Stimulated activated CD8-positive, alpha-beta memory T cell treated with anti-CD3 and anti-CD28 coated beads, Interleukin-7, amount 100 ng/mL, for 4 hours (primary cell): ENCODE measurements around the gene GABRG3.

Experiments used
- DNase-seq, 2 donors: peaks; one replicate each; pipeline ENCODE4 v3.0.0-alpha.2; 2020; ENCODE audit warnings: low read depth in 2 of 2

Gene GABRG3

DNA sequence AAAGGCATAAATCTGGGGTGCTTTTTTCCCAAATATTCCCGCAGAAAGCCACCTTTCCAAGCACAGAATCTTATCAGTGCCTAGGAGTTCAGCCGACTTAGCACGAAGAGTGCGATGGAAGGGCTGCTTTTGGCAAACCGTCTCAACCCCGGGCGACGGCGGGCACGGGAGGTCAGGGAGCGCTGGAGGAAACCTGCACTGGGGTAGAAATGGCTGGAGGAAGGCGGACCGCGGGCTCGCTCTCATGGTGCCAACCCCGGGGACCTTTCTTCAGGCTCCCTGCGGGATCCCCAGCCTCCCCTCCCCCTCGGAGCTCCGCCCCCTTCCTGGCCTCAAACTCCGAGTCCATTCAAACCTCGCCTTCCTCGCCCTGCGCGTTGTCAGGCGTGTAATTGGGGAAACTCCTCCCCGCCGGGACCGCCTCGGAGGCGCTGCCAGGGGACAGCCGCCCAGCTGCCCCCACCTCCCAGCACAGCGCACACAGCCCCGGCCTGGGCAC is at the start of gene GABRG3:
Gene GABRG3 (plus strand): TSS at position 470 of the 499 bp plus-strand sequence.
- no peak for DNase-seq

DNA sequence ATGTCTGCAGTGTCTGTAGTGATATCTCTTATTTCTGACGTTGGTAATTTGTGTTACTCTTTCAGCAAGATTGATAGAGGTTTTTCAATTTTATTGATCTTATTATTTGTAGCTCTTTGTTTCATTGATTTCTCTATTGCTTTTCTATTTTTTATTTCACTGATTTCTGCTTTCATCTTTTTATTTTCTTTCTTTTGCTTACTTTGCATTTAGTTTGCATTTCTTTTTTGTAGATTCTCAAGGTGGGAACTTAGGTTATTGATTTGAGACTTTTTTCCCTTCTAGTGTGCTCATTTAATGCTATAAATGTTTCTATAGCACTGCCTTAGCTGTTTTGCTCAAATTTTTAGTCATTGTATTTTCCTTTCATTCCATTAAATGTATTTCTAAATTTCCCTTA is 49.5 kb upstream of the GABRG3 start:
- DNase-seq = no peak

DNA sequence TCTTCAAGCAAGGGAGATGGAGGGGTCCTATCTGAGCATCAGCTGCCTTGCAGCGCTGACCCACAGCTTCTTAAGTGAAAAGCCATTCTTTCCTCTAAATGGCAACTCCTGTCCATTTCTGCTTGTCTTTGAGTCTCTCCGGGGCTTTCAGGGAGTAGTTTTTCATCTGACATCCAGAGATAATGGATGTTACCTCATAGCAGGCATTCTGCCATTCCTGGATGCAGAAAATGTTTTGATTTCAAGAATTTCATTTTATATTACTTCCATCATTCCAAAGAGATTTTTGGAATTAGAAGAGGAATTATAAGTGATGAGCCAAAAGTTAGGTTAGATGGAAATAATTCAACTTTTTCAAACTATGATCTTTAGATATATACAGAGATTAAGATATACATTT is 44.9 kb upstream of the GABRG3 start:
- DNase-seq = no peak

DNA sequence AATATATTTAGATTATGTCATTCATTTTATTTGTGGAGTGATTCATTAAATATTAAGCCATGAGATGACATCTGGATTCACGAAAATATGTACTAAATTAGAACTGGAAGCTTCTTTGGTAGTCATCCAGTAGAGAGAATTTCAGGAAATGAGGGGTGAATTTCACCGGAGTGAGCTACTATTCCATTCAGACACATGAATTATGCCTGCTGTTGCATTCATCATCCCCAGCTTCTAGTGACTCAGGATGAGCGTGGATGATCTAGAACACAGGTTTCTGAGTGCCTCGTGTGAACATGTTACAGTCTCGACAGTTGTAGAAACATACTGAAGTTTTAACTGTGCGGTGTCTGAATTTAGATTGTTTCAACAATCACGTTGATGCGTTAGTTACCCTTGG is 42.9 kb upstream of the GABRG3 start:
- no peak for DNase-seq

DNA sequence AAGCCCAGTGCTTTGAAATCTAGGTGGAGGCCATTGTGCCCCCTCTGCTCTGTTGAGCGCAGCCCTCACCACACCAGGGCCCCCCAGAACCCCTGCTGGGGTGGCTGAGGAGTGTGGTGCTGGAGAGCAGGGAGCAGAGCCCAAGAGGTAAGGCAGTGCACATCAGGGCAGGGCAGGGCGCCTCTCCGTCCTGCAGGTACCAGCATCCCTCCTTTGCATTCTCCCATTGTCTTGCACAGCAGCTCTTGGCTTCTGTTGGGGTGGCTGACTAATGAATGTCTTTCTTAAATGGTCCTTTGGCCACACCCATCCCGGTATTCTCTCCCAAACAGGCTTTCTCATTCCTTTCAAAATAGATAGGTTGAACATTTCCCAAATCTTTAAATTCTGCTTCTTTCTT is 41.4 kb upstream of the GABRG3 start:
- DNase-seq = no peak

DNA sequence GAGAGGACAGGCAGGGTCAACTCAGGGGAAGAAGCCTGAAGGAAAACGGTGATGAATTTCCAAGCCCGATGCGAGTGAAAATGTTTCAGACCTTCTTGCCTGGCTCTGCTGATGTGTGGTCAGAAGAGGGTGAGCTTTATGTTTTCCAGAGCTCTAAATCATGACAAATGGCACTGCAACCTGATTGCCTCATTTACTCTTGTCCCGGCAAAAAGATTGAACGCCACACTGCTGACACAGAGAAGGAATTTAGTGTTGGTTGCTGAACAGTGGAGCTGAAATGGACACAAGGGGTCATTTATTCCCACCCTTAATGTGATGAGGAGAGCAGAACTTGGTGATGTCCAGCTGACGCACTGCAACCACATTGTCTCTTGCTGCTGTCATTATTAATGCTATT is 36.1 kb upstream of the GABRG3 start:
- no peak for DNase-seq

DNA sequence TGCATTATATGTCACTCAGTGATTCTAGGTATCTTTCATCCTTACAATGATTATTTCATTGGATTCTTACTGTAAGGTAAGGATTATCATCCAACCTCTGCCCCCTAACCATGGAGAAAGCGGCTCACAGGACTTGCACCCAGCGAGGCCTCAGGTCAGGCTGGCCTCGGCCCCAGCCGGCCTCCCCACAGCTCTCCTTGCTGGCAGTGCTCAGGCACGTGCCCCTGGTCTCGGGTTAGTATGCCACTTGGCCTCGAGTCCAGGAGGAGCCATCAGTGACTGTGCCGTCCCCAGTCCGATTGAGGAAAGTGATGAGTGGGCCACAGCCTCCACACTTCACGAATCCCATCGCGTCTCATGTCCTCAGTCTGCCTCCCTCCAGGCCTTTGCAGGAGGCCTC is 35.7 kb upstream of the GABRG3 start:
- DNase-seq = no peak

DNA sequence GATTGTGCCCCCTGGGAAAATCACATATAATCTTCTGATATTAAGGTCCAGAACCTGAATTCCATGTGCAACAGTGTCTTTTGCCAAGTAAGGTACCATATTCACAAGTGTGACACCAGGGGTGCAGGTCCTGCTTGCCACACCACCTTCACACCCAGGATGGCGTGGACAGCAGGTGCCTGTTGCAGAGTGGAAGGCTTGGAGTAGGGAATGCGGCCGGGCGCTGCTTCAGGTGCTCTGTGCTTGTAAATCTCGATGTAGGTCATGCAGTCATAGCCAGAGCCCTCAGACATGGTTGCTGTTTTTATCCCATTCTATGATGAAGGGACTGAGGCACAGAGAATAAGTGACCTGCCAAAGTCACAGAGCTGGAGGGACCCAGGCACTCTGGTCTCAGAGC is 34.5 kb upstream of the GABRG3 start:
- no peak for DNase-seq

DNA sequence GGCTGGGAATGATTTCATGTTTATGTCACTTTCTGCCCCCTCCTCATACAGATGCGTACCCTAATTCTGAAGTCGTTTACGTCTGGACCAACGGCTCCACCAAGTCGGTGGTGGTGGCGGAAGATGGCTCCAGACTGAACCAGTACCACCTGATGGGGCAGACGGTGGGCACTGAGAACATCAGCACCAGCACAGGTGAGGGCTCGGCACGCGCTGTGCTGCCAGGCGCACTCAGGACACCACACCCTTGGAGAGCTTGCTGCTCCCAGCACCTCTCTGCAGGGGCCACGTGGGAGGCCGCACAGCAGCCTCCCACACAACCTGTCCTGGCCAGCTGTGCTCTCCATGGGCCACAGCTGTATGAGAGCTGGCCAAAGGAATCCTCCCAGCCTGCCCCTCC is 33.8 kb upstream of the GABRG3 start:
- DNase-seq = no peak

DNA sequence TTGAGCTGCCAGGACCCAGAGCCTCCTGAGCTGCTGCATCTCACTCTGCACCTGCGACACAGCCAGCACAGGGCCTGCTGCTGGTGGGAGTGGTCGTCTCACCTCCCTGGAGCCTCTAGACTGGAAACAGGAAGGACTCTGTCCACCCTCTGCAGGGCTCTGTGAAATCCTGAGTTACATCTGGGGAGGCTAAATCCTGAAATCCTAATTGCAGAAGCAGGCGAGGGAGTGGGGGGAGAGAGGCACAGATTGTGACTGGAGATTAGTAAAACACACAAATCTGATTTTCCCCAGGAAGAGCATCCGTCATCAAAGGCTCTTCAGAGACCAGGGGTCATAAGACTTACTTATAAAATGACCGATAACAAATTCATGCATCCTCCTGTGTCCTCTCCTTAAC is 31.6 kb upstream of the GABRG3 start:
- DNase-seq = no peak

DNA sequence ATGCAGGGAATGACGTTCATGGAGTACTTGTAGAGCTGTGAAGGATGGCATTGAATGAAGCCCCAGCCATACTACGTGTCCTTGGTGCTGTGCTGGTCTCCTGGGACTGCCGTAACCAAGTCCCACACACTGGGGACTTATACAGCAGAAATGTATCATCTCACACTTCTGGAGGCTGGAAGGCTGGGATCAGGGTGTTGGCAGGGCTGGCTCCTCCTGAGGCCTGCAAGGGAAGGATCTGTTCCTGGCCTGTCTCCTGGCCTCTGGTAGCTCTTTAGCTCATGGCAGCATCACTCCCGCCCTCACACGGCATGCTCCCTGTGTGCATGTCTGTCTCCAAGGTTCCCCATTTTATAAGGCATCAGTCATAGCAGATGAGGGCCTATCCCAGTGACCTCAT is 29.5 kb upstream of the GABRG3 start:
- DNase-seq = no peak

DNA sequence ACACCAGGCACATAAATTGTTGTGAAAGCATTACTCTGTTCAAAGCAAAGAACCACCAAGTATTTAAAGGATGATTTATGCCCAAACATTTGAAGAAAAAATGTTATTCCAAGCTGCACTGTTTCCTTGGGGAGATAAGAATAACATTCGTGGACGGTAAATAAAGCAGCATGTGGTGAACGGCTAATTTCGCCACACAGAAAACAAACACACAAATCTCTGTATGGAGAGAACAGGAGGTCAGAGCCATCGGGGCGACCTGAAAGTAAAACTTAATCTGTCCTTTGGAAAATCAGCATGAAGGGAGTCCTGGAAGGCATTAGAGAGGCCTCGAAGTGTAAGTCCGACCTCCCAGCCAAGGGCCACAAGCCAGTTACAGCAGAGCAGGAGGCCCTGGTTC is 27.1 kb upstream of the GABRG3 start:
- no peak for DNase-seq

DNA sequence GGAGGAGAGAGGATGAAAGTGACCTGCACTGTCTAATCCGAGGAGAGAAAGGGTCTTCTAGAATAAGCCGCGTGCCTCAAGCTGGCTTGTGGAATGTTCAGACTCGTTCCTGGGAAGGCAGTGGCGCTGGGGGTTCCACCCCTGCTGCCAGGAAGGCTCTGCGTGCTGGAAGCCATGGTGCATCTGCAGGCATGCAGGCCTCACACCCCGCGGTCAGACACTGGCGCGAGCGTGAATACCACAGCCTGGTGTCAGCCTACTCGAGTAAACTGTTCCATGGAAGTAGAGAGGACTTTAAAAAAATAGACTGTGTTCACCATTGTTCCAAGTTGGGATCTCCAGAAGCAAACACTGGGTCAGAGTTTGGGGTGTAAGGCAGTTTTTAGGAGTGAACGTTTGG is 25.9 kb upstream of the GABRG3 start:
- DNase-seq = no peak

DNA sequence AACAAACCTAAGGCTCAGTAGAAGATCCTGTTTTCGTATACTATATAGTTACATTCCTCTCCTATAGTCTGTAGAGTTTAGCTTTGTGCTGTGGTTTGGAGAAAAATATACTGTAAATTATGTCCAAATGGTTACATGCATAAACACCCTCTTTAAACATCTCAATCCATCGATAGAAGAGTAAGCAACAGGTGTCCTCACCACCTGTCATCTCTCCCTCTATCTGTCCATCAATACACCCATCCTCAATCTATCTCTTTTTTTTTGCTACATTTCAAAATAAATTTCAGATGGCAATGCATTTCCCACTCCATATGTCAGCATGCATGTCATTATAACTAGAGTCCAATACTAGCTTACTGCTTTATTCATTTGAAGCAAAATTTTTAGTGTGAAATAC is 21.0 kb upstream of the GABRG3 start:
- DNase-seq = no peak

DNA sequence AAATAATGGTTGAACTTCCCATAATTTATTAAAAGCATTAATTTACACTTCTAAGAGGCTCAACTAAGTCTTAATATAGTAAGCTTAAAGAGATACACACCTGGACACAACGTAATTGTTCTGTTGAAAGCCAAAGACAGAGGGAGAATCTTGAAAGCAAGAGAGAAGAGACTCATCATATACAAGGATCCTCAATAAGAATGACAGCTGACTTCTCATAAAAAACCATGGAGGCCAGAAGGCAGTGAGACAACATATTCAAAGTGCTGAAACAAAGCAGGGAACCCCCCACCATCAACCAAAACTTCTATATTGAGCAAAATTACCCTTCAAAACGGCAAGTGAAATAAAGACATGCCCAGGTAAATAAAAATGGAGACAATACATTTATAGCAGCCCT is 16.6 kb upstream of the GABRG3 start:
- no peak for DNase-seq

DNA sequence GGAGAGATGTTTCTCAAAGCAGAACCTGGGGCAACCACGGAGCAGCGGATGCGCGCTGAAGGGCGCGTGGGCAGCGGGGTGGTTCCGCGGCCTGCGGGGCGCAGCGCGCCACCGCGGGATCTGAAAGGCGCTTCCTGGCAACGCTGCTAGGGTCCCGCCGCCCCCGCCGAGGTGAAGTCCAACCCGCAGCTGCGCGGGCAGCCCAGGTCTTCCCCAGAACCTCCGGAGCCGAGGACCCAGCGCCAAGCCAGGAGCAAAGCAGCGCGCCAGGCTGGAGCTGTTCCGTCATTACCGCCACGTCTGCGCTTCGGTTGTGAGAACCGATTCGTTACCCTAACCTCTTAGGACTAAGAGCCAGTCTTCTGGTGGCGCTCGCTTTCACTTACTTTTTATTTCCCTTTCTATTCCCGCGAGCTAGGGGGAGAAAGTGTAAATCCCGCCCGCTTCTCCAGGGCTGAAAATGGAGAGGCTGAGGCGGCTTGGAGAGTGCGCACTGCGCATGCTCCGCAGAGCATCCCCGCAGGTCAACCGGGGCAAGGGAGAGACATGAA is 3.2 kb upstream of the GABRG3 start:
- DNase-seq = no peak

DNA sequence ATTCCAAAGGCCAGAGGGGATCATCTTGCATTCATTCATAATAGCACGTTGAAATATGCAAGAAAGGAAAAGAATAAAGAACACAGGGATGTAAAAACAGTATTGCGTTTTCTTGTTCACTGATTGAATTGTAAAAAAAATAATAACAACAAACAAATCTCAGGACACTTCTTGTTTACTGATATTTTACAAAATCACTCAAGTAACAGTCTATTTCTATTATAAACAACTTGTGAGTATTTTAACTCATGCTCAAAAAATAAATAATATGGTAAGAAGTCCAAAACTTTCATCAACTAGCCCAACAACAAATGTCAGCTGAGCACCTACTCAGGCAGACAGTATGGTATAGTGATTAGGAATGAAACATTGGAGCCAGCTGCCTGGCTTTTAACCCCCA is 2.2 kb upstream of the GABRG3 start:
- DNase-seq = no peak

DNA sequence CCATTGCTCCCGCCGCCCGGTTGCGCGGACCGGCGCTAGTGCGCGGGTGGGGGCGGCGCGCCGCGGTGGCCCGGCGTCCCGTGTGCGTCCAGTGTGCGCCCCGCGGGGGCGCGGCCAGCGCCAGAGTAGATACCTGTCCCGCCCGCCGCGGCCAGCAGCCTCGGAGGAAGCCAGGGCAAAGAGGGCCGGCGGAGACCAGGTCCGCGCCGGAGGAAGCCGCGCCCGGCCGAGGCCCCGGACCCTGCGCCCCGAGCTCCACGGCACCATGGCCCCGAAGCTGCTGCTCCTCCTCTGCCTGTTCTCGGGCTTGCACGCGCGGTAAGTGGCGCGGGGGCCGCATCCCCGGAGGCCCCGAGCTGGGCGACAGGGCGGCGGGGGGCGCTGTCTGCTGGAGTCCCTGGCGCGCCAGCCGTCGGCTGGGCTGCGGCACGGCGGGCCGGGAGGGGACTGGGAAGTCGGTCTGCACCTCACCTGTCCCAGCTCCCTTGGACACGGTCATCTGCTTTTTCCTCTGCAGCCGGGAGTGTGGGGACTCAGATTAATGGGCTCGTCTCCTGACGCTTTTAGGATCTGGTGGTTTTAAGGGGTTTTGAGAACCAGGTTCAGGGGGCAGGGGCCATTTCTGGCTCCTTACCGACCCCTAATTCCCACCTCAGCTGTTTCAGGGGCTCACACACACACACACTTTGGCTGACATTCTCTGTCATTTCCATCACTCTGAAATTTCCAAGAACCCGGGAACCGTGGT is 464 bp downstream of the GABRG3 start:
- DNase-seq = no peak

DNA sequence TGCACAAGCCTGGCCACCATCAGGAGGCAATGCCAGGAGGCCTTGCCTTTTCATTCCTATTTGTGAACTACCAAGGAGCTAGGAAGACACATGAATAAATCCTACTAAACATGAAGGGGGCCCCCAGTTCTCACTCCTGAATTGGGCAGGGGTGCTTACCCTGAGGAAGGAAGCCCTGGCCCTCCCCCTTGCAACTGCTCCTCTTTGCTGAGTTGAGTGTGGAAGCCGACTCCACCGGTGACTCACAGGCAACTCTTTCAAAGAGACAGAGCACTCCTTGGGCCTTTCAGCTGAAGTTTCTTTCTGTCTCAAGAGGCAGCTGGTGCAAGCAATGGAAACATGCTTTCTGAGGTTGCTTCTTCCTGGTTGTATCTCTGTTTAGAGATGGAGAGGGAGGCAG is 1.7 kb downstream of the GABRG3 start:
- DNase-seq = no peak

DNA sequence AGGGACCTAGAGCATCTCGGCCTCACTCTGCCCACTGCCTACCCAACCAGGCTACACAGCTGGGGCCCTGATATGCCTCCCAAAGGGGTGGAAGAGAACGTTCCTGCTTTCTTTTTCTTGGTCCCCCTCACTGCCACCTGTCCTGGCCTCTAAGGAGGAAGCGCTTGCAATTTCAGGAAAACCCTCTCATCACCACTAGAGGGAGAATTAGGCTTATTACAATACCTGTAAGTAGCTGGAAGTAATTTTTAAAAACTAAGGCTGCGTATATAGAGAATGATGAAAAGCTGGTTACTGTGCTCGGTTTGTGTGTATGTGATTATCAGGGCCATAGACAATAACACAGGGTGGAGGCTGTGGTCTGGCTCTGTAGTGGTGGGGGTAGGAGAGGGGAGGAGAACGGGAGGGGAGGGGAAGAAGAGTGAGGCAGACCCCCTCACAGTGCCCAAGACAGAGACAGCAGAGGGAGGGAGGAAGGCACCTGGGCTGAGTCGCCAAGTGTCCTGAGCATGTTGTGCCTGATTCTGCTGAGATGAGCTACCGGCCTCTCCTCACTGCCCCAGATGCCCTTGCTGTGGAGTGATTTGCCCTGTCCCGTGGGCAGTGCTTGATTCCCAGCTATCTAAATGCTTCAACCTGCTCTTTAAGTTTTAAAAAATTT is 3.3 kb downstream of the GABRG3 start:
- no peak for DNase-seq

DNA sequence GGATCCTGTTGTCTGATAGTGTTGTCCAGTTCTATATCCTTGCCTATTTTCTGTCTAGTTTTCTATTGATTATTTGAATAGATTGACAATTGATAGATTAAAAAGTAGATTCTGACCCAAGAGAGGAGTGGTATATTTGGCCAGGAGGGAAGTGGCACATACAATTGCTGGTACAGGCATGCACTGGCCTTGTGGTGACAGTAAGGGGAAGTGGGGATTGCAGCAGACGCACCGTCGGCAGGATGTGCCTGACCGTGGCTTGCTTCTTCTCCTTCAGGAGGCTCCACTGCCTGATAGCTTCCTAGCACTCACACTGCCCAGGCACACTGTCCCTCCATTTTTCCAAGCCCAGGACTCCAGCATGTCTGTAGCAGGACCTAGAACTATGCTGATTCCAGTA is 10.5 kb downstream of the GABRG3 start:
- no peak for DNase-seq

DNA sequence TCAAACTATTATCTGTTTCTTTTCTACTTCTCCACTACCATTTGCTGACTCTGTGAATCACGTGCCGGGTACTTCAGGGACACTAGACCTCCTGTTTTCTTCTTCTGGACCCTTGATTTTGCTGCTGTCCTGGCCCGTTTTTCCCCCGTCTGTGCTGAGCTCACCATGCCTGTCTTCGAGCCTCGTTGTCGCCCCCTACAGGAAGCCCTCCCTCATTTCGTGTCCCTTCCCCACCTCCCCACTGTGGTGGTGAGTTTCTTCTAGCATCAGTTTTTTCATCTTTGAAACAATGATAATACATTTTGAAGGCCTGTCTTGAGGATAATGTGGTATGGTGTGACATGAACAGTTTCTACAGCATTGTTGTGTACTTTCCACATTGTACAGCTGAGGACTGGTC is 12.8 kb downstream of the GABRG3 start:
- no peak for DNase-seq

DNA sequence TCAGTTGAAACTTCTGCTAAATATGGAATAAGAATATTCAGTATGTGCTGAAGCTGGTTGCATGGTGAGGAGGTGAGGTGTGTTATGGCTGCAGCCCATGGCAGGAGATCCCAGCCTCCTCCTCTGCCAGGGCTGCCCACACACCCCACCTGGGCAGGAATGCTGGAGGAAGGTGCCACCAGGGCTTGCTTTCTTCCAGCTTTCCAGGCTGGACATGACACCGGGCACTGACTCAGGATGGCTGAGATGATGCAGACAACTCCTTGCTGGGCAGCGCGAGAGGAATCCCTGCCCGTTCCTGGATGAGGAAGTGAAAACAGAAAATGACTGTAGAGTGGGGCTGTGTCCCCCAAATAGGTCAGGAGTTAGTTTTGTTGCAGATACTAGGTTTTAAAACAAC is 14.1 kb downstream of the GABRG3 start:
- DNase-seq = no peak
